Stimulated activated naive CD8-positive, alpha-beta T cell treated with anti-CD3 and anti-CD28 coated beads, Interleukin-15, amount 100 ng/mL, for 72 hours (primary cell): Measurements from ENCODE around the gene UBE2Z.

ENCODE experiments used
- ATAC-seq: fragments of 150-1000 bp; cut with Tn5 transposase; 2 replicates; pipeline ENCODE4 v1.10.0; 2021; ENCODE audit warnings: mild to moderate bottlenecking, moderate library complexity
- DNase-seq, 2 donors: peaks; one replicate each; pipeline ENCODE4 v3.0.0; 2021 to 2022
- H3K27ac Mint-ChIP-seq, 2 donors: one replicate each; pipeline ENCODE4 v1.8.0; 2022; ENCODE audit warnings: mild to moderate bottlenecking in 2 of 2, mixed read lengths in 2 of 2, moderate library complexity in 2 of 2
- H3K27me3 Mint-ChIP-seq: one replicate; pipeline ENCODE4 v1.8.0; 2022; ENCODE audit warnings: mixed read lengths
- H3K4me1 Mint-ChIP-seq: one replicate; pipeline ENCODE4 v1.8.0; 2022; ENCODE audit warnings: mild to moderate bottlenecking, mixed read lengths
- H3K4me3 Mint-ChIP-seq, 2 donors: one replicate each; pipeline ENCODE4 v1.8.0; 2022; ENCODE audit warnings: mild to moderate bottlenecking in 2 of 2, mixed read lengths in 2 of 2, moderate library complexity in 1 of 2
- H3K9me3 Mint-ChIP-seq, 2 donors: one replicate each; pipeline ENCODE4 v1.8.0; 2022; ENCODE audit warnings: mixed read lengths in 2 of 2

UBE2Z gene

GRCh38 chr17:48970865-48971687, 62.9 kb downstream of the UBE2Z start:
- Mint-ChIP-seq H3K27ac (no peak overlapping the region), H3K9me3 (no peaks in the 10 kb centered on the region), H3K27me3 (peaks cover 75% of the 10 kb centered on the region), H3K4me1 (peaks cover 10% of the 10 kb centered on the region), H3K4me3 (no peak overlapping the region)
- DNase-seq (no peak), ATAC-seq (no peak)

GRCh38 chr17:48972749-48973097, 64.5 kb downstream of the UBE2Z start:
- H3K27ac Mint-ChIP-seq: no peak overlapping the region
- no peak for DNase-seq
- ATAC-seq: no peak
- H3K27me3 Mint-ChIP-seq: peaks cover 68% of the 10 kb centered on the region
- H3K4me3 Mint-ChIP-seq: no peak overlapping the region
- no peaks in the 10 kb centered on the region for H3K9me3 Mint-ChIP-seq
- H3K4me1 Mint-ChIP-seq: peaks cover 10% of the 10 kb centered on the region

DNA sequence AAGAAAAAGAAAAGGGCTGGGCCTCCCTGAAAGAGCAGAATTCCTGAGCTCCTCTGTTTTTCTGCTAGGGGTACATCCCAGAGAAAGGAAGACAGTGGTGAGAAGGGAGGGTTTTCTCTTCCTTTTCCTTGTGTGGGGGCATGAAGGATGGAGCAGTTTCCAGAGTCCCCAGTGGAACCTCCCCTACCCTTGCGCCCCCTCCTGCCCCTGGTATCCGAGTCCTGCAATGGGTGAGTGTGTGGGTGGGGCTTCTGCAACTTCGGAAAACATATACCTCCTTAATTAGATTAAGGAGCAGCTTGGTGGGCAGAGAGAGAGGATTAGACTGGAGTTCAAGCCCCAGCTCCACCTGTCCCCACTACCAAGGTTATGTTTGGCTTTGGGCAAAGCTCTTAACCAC, 65.6 kb downstream of the UBE2Z start:
- H3K27me3 Mint-ChIP-seq: peaks cover 57% of the 10 kb centered on the region

More for the DNA sequence above, 65.6 kb downstream of the UBE2Z start:
- Mint-ChIP-seq H3K27ac (no peak overlapping the region), H3K4me1 (peaks cover 10% of the 10 kb centered on the region), H3K9me3 (no peaks in the 10 kb centered on the region), H3K4me3 (no peak overlapping the region)
- ATAC-seq: no peak
- DNase-seq: no peak
